T-helper 17 cell (primary cell): ENCODE measurements around the gene PLGLB2. TPM values are rescaled to one million over a fixed set of nuclear protein-coding genes. Genes with fewer than 3 reads are reported as not detected.
"Not testable (repeated sequence)": the region's sequence is repeated elsewhere in the genome, so short reads cannot be mapped to it uniquely, and the experiment has no call there.

Experiments used
- ATAC-seq: fragments of 150-1000 bp; cut with Tn5 transposase; 2 replicates; pipeline ENCODE4 v1.10.0; 2021; ENCODE audit warnings: mild to moderate bottlenecking, moderate library complexity
- DNase-seq, 3 donors: peaks; one replicate each; pipeline versions ENCODE4 v3.0.0 to v3.0.0-alpha.2; 2020 to 2021
- H3K9me3 ChIP-seq: one replicate; pipeline ENCODE4 v1.7.0; 2013; ENCODE audit warnings: low read length, mild to moderate bottlenecking; ENCODE audit not compliant: control insufficient read depth, poor library complexity, severe bottlenecking
- H3K27ac Mint-ChIP-seq: one replicate; pipeline ENCODE4 v1.8.0; 2022; ENCODE audit warnings: mild to moderate bottlenecking, moderate library complexity, mixed read lengths
- H3K27me3 Mint-ChIP-seq: one replicate; pipeline ENCODE4 v1.8.0; 2022; ENCODE audit warnings: mixed read lengths
- H3K36me3 Mint-ChIP-seq: one replicate; pipeline ENCODE4 v1.8.0; 2022; ENCODE audit warnings: low read depth, mixed read lengths
- H3K4me1 Mint-ChIP-seq: one replicate; pipeline ENCODE4 v1.8.0; 2022; ENCODE audit warnings: mild to moderate bottlenecking, mixed read lengths
- H3K4me3 Mint-ChIP-seq: one replicate; pipeline ENCODE4 v1.8.0; 2022; ENCODE audit warnings: mild to moderate bottlenecking, moderate library complexity, mixed read lengths
- total RNA-seq, 4 donors: library from RNA in 2 of 4; stranded (reverse) in 2 of 4; gene quantifications; one replicate each; pipeline ENCODE4 v1.2.3 and lab custom pipeline; 2022 to 2026

PLGLB2 gene
- total RNA-seq (1 to 10 TPM; 3.6 to 4.5 TPM), total RNA-seq (lab: John Stamatoyannopoulos, UW) (0.08 to 0.12 reads per million in 2 donors)

GRCh38 chr2:87747791-87748190 lies at the start of gene PLGLB2:
Gene PLGLB2, plus strand, starts transcription at chr2:87748087. Its CDS starts 67 bp downstream, at chr2:87748154.
- H3K9me3 ChIP-seq, H3K36me3 Mint-ChIP-seq, H3K27ac Mint-ChIP-seq, H3K4me1 Mint-ChIP-seq, ATAC-seq, H3K27me3 Mint-ChIP-seq, H3K4me3 Mint-ChIP-seq, DNase-seq: not testable (repeated sequence)

DNA sequence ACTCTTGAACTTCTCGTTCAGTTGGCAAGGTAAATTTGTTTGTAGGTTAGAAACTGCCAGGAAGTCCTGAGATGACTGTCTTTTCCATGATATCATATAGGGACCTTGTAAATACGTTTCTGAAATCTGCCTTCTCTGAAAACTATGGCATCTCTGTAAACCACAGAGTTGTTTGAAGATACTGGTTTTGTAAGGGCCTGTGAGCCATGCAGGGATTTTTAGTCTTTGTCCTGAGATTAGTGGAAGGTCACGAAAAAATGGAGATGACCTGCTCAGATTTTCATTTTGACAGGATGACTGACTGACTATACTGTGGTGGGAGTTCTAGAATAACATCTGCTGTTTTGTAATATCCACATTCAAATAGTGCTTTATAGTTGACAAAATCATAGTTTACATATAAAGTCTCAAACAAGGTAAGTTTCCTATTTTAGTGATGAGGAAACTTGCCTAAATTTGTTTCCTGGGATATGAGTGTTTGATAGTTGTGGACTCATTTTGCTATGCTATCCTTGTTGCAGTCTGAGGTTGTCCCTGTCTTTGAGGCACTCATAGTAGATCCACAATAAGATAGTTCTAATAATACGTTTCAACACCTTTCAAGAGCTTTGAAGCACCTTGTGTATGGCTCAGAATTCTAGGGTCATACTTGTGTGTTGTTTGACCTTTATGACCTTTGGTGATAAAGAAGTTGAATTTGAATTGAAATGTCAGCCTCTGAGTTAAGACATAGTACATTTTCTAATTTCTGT lies 43.1 kb upstream of the PLGLB2 start:
- H3K27me3 Mint-ChIP-seq = not testable (repeated sequence)

DNA sequence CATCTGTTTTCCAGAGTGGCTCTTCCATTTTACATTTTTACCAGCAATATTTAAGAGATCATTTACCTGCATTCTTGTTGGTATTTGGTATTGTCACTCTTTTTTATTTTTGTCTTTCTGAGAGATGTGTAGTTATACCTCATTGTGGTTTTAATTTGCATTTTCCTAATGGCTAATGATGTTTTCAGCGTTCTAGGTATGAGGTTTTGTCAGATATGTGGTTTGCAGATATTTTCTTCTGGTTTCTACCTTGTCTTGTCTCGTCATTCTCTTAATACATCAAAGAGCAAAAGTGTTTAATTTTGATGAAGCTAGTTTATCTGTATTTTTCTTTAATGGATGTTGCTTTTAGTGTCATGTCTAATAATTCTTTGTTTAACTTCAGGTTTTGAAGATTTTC lies 39.5 kb upstream of the PLGLB2 start:
- not testable (repeated sequence) for H3K4me1 Mint-ChIP-seq, H3K27ac Mint-ChIP-seq, H3K4me3 Mint-ChIP-seq, H3K27me3 Mint-ChIP-seq, H3K36me3 Mint-ChIP-seq, H3K9me3 ChIP-seq, DNase-seq
- ATAC-seq = peak; percentile 82

More for the DNA sequence above, 43.1 kb upstream of the PLGLB2 start:
- H3K27ac Mint-ChIP-seq = peak overlapping the region; percentile 57
- not testable (repeated sequence) for H3K4me3 Mint-ChIP-seq, H3K4me1 Mint-ChIP-seq, DNase-seq, H3K9me3 ChIP-seq, H3K36me3 Mint-ChIP-seq
- ATAC-seq = peak; percentile 58

- H3K27me3 Mint-ChIP-seq, H3K4me3 Mint-ChIP-seq, DNase-seq, H3K36me3 Mint-ChIP-seq, H3K9me3 ChIP-seq, H3K4me1 Mint-ChIP-seq, H3K27ac Mint-ChIP-seq: not testable (repeated sequence)
- peak; percentile 37 for ATAC-seq
Measured at GRCh38 chr2:87727940-87728599, 19.8 kb upstream of the PLGLB2 start.

DNA sequence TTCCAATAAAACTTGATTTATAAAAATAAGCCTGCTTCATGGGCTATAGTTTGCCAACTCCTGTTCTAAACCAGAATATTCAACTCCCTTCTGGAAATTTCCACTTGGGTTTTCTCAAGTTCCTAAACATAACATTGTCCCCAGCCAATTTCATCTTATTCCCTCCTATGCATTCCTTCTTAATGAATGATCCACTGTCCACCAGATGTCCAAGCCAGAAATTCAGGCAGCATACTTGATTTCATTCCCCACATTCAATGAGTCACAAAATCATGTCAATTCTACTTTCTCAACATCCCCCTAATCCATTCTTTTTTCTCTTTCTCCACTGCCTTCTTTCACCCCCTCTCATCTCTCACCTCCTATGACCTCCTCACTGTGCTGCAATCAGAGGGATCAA lies 7.0 kb upstream of the PLGLB2 start:
- DNase-seq, H3K27me3 Mint-ChIP-seq, H3K9me3 ChIP-seq, H3K27ac Mint-ChIP-seq, H3K4me1 Mint-ChIP-seq, H3K36me3 Mint-ChIP-seq, ATAC-seq, H3K4me3 Mint-ChIP-seq: not testable (repeated sequence)

- ATAC-seq, H3K4me1 Mint-ChIP-seq, H3K36me3 Mint-ChIP-seq, H3K27me3 Mint-ChIP-seq, H3K27ac Mint-ChIP-seq, H3K9me3 ChIP-seq, H3K4me3 Mint-ChIP-seq, DNase-seq: not testable (repeated sequence)
Measured at GRCh38 chr2:87742393-87743108, 5.3 kb upstream of the PLGLB2 start.

- DNase-seq, H3K4me3 Mint-ChIP-seq, ATAC-seq, H3K36me3 Mint-ChIP-seq, H3K27ac Mint-ChIP-seq, H3K27me3 Mint-ChIP-seq, H3K9me3 ChIP-seq, H3K4me1 Mint-ChIP-seq: not testable (repeated sequence)
Measured at GRCh38 chr2:87743638-87744037, 4.2 kb upstream of the PLGLB2 start.

DNA sequence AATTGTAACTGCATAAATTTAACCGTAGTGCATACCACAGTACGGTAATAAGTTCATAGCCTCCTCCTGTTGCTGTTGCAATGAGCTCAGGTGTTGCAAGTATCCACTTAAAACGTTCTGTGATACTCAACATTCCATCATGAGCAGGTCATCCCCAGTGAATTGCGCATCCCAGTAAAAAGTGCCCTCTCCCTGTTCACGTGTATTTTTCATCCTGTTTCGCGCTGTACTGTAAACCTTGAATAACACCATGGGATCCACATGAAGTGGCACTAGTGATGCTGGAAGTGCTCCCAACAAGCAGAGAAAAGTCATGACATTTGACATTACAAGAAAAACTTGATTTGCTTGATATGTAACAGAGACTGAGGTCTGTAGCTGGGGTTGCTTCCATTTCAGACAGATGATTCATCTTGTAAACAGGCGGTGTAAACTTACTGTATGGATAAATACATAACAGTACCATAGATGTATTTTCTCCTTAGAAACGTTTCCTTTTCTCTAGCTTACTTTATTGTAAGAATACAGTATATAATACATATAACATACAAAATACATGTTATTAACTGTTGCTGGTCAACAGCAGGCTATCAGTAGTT lies 2.4 kb upstream of the PLGLB2 start:
- ATAC-seq, H3K4me1 Mint-ChIP-seq, H3K4me3 Mint-ChIP-seq, H3K27me3 Mint-ChIP-seq, H3K9me3 ChIP-seq, H3K36me3 Mint-ChIP-seq, DNase-seq, H3K27ac Mint-ChIP-seq: not testable (repeated sequence)

- DNase-seq, ATAC-seq, H3K36me3 Mint-ChIP-seq, H3K9me3 ChIP-seq, H3K27ac Mint-ChIP-seq, H3K4me1 Mint-ChIP-seq, H3K27me3 Mint-ChIP-seq, H3K4me3 Mint-ChIP-seq: not testable (repeated sequence)
Measured at GRCh38 chr2:87748524-87748923, 637 bp downstream of the PLGLB2 start.

DNA sequence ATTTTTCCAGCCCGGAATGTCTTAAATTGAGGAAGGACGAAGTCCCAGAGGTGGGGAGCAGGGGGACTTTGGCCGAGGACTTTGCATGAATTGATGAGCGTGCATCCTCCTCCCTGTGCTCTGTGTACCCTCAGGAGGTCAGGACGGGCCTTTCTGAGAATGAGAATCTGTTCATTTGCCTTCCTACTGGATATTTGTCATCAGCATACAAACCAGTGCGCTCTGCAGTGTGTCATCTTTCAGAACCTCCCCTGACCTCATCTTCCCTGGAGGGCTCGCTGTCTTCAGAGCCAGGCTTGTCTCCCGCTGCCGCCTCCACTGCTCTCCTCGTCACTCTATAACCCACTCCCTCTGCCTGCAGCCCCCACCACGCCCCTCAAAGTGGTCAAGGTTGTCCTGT lies 2.7 kb downstream of the PLGLB2 start:
- not testable (repeated sequence) for DNase-seq, H3K9me3 ChIP-seq, H3K27ac Mint-ChIP-seq, H3K4me1 Mint-ChIP-seq, ATAC-seq, H3K27me3 Mint-ChIP-seq, H3K36me3 Mint-ChIP-seq, H3K4me3 Mint-ChIP-seq

GRCh38 chr2:87754759-87755158 lies 6.9 kb downstream of the PLGLB2 start:
- not testable (repeated sequence) for H3K27me3 Mint-ChIP-seq, H3K36me3 Mint-ChIP-seq, H3K9me3 ChIP-seq, H3K4me1 Mint-ChIP-seq, DNase-seq, ATAC-seq, H3K4me3 Mint-ChIP-seq, H3K27ac Mint-ChIP-seq
